T-helper 2 cell (primary cell): ENCODE data around the gene TMEM89.
A peak's percentile ranks its signal among the peaks of the same experiment; 100 is the strongest.

Experiments used
- DNase-seq, 5 experiments: peaks; one replicate each; pipeline versions ENCODE4 v3.0.0 to v3.0.0-alpha.2; 2012 to 2022

Gene TMEM89

GRCh38 chr3:48609088-48610005 is 12.2 kb downstream of the TMEM89 start, which contains the start of gene UQCRC1:
TSS of gene UQCRC1 (minus strand) at chr3:48609646. CDS start at chr3:48609620, 26 bp downstream.
- peak; percentile 85 to 93 (median 87) for DNase-seq

DNA sequence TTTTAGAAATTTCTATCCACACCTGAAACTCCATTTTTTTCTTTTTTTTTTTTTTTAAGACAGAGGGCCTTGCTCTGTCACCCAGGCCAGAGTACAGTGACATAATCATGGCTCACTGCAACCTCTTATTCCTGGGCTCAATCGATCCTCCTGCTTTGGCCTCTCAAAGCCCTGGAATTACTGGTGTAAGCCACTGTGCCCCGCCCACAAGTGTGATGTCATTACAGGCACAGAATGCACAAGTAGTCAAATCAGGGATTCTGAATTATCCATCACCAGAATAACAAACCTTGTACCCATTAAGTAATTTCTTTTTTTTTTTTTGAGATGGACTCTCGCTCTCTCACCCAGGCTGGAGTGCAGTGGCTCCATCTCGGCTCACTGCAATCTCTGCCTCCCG is 14.1 kb downstream of the TMEM89 start:
- DNase-seq: no peak

DNA sequence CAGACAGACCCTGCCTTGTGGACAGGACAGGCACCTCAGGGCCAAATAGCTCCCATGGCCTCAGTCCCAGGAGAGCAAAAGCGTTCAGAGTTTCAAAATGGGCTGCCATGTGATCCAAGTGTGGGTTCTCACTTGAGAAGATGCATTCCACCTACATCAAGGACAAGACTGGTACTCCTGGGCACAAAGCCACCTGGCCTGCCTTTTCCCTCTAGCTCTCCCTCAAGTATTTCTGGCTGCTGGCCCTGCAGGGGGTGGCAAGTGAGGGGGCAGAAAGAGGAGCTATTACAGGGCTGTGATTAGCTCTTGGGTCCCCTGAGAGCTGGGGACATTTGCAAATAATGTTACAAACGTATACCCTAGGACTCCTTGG is 20.0 kb downstream of the TMEM89 start:
- DNase-seq: no peak

- DNase-seq: no peak
Observed at GRCh38 chr3:48600711-48601621, 20.6 kb downstream of the TMEM89 start.

- no peak for DNase-seq
Observed at GRCh38 chr3:48599509-48600285, 21.9 kb downstream of the TMEM89 start.

DNA sequence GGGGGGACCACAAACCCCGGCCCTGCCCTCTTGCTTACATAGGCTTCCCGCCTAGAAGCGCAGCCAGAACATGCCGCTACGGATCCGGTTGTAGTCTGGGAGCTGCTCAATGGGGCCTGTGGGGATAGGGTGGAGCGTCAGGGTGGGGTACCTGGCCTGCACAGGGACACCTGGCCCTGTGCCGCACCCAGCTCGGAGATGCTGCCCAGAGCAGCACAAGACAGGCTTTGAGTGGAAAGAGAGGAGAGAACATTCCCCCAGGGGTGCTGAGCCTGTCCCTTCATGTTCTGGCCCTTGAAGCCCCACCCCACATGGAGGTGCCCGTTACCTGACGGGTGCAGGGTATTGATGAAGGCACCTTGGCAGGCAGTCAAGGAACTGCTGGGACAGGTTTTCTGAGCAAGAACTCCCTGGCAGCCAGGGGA is 22.5 kb downstream of the TMEM89 start:
- no peak for DNase-seq

DNA sequence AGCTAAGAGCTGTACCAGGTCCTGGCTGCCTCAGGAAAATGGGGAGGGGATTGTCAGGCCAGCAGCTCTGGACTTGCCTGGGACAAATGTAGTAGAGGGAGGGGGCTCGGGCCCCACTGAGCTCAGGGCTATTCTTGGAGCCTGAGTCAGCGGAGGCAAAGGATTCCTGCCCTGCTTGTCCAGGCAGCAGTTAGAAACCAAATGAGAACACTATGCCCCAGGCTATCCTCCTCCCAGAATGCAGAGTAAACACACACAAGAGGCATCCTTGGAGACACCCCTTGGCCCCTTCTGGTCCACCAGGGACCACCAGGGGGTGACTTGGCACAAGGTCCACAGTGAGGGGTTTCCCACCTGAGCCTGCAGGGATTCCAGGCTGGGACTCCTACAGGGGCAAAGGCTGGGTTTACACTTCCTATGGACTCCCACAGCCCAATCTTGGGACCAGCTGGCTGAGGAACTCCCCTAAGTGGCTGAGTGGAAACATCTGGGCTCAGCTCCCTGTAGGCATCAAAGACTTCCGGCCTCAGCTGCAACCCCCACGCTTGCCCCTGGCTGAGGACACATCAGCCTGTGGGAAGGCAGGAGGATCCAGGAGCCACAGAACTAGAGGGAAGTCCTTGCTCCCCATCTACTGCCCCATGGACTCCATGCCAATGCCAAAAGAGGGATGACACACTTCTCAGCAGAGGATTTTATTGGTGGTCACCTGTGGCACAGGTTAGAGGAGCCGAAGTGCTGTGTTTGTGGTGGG is 23.1 kb downstream of the TMEM89 start:
- DNase-seq: no peak

DNA sequence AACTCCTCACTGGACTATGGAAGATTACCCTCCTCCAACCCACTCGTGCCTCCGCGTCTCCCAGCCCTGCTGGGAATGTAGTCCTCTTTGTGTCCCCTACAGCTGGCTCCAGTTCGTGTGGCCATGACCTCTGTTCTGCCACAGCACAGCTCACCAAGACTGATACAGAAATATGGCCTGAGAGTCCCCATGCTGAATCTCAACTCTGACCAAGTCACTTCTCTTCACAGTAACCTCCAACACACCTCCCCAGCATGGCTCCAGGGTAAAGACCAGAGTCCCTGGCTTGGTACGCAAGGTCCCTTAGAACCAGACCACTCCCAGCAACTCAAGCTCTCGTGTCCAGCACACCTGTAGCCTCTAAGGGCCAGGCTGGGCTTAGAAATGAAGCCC is 24.2 kb downstream of the TMEM89 start:
- DNase-seq: no peak

DNA sequence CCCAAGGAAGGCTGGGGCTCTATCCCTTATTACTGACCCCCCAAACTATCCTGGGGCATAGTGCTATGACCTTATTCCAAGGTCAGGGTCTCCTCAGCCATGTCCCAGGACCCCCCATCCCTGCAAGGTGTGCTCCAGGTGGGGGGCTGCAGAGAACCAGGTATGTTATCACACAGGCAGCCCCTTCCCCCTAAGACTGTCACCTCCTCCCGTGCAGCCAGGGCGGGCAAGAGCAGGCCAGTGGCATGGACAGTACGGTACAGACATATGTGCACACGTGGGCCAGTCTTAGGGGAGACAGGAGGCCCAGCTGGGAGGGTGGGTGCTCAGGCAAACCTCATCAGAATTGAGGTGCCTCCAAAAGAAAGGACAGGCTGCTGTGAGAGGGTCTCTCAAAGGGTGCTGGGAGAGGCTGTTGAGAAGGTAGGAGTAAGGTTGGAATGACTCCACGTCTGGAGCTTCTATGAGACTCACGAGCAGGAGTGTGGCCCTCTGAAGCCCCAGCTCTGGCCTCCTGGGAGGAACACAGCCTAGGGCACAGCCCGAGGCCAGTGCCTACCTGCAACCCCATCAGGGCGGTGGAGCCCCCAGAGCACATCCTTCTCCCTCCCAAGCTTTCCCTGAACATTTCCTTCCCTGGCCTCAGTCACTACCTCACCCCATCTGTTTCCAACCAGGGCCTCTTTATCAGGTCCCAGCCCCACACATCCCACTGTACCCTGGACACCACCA is 24.7 kb downstream of the TMEM89 start:
- no peak for DNase-seq

DNA sequence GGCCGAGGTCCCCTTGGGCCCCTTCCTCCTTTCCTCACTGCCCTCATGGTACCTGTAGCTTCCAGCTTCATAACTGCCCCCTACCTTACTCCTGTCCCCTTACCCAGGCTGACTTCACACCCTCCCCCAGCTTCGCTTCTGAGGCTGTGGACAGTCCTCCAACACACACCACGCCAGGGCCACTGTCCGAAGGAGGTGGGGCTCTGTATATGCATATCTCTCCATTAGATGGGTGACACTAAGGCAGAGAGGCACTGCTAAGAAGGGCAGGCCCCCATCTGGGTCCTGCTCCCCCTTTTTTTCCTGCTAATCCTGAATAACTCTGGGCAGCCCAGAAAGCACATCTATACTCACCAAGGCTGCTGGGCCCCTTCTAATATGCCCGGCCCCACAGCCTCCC is 25.4 kb downstream of the TMEM89 start:
- DNase-seq: no peak

DNA sequence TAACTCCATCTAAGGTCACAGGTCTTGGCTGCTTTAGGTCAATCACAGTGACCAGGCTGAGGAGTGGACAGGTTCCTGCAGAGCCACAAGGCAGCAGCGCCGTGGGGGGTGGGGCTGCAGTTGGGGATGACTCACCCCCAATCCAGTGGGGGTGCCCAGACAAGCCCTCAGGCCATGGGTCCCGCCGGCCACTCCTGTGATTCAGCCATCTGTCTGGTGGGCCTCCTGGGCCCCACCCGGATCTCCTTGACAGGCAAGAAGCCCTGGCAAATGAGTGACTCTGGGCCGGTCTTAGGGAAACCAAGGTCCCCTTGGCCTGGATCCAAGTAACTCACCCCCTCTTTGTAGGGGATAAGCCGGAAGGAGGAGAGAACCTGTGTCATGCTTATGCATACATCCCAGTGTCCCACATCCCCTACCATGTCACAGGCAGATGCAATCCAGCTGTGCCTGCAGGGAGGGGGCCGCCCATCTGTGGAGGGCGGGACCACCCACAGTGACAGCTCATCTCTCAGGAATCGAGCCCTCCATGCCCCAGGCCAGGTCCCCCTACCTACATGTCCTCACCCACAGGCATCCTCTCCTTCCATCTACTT is 25.9 kb downstream of the TMEM89 start:
- no peak for DNase-seq

GRCh38 chr3:48595075-48595525 is 26.5 kb downstream of the TMEM89 start, which contains the start of gene COL7A1:
TSS of gene COL7A1 (minus strand) at chr3:48595329. CDS start at chr3:48595159, 170 bp downstream.
- no peak for DNase-seq

DNA sequence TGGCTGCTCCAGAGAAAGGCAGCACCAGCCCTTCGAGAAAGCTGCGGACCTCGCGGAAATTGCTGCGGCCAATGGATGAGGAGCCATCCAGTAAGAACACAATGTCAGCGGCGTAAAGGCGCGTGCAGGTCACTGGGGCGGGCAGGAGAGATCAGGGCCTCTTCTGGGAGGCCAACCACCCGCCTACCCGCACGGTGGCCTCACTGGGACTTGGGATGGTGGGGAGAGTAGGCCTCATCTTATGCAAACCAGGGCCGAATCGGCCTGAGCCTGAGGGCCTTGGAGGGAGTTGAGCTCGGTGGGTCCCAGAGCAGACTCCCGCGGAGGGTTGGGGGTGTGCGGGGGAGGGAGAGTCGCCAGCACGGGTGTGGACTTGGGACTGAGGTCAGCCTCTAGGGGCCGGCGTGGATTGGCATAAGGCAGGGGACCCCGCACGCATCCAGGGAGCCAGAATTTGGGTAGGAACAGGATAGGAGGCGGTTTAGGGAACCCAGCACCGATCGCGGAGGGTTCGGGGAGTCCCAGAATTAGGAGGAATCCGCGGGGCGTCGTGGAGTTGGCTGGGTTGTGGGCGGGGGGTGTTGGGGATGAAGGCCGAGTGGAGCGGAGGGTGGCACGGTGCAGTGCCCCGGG is 27.0 kb downstream of the TMEM89 start:
- DNase-seq: no peak

DNA sequence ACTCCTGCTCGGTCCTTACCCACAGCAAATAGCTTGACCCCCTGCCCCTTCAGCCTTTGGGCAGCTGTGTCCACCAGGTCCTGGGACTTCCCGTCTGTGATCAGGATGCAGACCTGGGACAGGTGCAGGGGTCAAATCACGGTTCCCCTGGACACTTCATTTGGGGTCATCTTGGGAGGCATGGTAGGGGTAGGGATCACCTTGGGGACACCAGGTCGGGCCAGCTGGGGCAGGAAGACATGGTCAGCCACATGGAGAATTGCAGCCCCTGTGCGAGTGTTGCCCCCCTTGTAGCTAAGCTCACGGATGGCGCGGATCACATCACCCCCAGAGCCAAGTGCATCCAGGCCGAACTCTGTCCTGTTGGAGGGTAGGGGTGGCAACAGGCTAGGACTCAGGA is 28.2 kb downstream of the TMEM89 start:
- DNase-seq: no peak

DNA sequence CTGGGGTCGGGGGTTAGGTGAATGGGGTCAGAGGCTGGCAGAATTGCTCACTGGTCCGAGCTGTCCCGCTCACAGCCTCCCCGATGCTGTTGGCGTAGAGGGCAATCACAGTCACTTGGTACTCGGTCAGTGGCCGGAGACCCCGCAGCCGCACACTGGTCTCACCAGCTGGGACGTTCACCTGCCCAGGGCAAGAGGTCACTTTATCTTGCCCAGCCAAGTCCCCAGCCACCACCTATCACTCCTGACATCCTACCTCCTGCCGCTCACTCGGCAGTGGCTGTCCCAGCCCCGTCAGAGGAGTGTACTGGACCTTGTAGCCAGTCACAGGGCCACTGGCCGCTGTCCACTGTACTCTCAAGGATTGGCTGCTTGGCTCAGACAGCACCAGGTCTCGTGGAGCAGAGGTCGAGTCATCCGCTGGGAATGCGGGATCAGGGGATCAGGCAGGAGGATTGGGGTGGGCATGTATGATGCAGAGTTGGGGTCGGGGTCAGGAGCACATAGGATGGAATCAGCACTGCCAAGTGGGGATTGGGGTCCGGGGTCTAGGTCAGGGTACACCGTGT is 29.0 kb downstream of the TMEM89 start:
- no peak for DNase-seq

DNA sequence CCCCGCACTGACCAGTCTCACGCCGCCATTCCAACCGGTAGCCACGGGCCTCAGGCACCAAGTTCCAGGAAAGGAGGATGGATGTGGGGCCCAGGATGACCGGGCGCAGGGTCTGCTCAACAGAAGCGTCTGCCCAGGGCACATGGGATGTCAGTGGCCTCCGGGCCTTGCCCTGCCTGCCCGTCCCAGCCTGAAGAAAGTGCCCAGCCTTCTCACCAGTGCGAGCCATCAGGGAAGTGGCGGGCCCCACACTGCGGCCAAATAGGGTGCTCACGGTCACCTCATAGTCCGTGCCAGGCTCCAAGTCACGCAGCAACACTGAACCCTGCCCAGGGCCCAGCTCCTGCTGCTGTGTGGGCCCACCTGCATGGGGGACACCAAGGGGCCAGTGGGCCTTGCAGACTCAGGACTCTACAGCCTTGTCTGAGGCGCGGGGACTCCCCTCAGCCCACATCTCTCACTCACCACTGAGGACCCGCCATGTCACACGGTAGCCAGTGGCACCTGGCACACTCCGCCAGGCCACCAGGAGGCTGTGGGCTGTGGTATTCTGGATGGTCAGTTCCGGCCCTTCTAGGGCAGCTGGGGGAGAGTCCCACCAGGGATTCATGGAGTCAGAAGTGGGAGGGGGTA is 29.6 kb downstream of the TMEM89 start:
- DNase-seq: no peak

GRCh38 chr3:48591436-48591835 is 30.1 kb downstream of the TMEM89 start:
- DNase-seq: no peak

- DNase-seq: no peak
Observed at GRCh38 chr3:48588230-48588629, 33.3 kb downstream of the TMEM89 start.

- no peak for DNase-seq
Observed at GRCh38 chr3:48587686-48588085, 33.9 kb downstream of the TMEM89 start.
